ENCODE measurements around the gene RIMBP2.

RIMBP2 gene

GRCh38 chr12:130583800-130584199, 132.3 kb downstream of the RIMBP2 start:
- DNase-seq (ENCODE audit: insufficient read length) (no peak), FAIRE-seq (no peak)
- TF ChIP-seq TAF1 (IDR thresholded peaks at IDR 0.05; ENCODE audit: borderline replicate concordance, low read depth, low read length) (no peak), POLR2AphosphoS5 (IDR thresholded peaks at IDR 0.05; ENCODE audit: low read depth, low read length) (no peak), POLR2A (IDR thresholded peaks at IDR 0.05; ENCODE audit: low read depth, low read length) (no peak)

DNA sequence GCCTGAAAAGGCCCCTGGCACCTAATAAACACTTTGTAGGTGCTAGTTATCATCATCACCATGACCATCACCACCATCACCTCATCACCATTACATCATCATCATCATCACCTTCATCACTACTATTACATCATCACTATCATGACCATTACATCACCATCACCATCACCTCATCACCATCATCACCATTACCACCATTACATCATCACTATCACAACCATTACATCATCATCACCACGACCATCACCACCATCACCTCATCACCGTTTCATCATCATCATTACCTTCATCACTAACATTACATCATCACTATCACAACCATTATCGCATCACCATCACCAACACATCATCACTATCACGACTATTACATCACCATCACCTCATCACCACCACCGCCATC, 132.8 kb downstream of the RIMBP2 start:
- no peak for TF ChIP-seq TAF1 (IDR thresholded peaks at IDR 0.05; ENCODE audit: borderline replicate concordance, low read depth, low read length)
- TF ChIP-seq POLR2AphosphoS5 (IDR thresholded peaks at IDR 0.05; ENCODE audit: low read depth, low read length) = no peak
- no peak for TF ChIP-seq POLR2A (IDR thresholded peaks at IDR 0.05; ENCODE audit: low read depth, low read length)
- FAIRE-seq = no peak
- no peak for DNase-seq (ENCODE audit: insufficient read length)

DNA sequence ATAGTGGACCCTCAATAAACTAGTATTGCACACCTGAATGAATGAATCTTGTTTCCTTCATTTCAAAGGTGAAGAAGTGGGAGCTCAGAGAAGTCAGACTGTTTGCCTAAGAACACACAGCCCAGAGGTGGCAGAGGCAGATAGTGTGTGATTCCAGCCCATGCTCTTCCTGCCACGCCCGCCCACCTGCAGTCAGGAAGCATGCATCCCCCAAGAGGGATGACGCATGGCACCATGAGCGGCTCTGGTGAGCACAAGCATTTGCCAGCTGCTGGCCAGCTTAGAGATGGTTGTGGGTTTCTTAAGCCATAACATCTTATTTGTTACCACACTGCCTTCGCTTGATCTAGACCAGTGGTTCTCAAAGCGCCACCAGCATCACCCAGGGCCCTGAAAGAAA, 133.8 kb downstream of the RIMBP2 start:
- TF ChIP-seq TAF1 (IDR thresholded peaks at IDR 0.05; ENCODE audit: borderline replicate concordance, low read depth, low read length) (no peak), POLR2AphosphoS5 (IDR thresholded peaks at IDR 0.05; ENCODE audit: low read depth, low read length) (no peak)
- FAIRE-seq (no peak), DNase-seq (ENCODE audit: insufficient read length) (no peak)

DNA sequence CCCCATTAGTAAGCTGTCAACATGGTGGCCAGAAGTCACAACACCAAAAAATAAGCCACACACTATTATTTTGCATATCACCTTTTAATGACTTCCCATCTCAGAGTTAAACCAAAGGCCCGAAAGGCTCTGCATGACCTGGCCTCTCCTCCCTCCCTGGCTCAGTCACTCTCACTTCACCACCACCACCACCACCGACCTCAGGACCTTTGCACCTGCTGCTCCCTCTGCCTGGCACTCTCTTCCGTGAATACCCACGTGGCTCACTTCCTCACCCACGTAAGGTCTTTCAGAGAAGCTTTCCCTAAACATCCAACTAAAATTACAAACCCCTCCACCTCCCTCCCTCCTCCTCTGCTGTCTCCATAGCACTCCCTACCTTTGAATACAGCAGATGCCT, 134.3 kb downstream of the RIMBP2 start:
- DNase-seq (ENCODE audit: insufficient read length) (no peak), FAIRE-seq (no peak)
- TF ChIP-seq POLR2A (IDR thresholded peaks at IDR 0.05; ENCODE audit: low read depth, low read length) (no peak), POLR2AphosphoS5 (IDR thresholded peaks at IDR 0.05; ENCODE audit: low read depth, low read length) (no peak), TAF1 (IDR thresholded peaks at IDR 0.05; ENCODE audit: borderline replicate concordance, low read depth, low read length) (no peak)

DNA sequence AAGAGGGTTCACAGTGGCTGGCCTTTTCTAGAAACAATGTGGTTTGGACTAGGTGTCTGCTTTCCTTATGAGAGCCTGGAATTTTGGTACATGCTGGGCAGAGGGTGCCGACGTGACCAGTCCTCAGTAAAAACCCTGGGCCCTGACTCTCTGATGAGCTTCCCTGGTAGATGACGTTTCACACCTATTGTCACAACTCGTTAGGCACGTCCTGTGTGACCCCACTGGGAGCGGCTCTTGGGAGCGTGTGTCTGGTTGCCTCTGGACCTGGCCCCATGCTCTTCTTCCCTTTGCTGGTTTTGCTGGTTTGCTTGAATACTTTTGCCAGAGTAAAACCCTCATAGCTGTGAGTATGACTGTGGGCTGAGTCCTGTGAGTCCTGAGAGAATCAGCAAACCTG, 136.9 kb downstream of the RIMBP2 start:
- TF ChIP-seq TAF1 (IDR thresholded peaks at IDR 0.05; ENCODE audit: borderline replicate concordance, low read depth, low read length) = no peak
- no peak for TF ChIP-seq POLR2A (IDR thresholded peaks at IDR 0.05; ENCODE audit: low read depth, low read length)
- no peak for TF ChIP-seq POLR2AphosphoS5 (IDR thresholded peaks at IDR 0.05; ENCODE audit: low read depth, low read length)
- no peak for FAIRE-seq

GRCh38 chr12:130577351-130577750, 138.7 kb downstream of the RIMBP2 start:
- FAIRE-seq (no peak), DNase-seq (ENCODE audit: insufficient read length) (no peak)
- TF ChIP-seq POLR2AphosphoS5 (IDR thresholded peaks at IDR 0.05; ENCODE audit: low read depth, low read length) (no peak), TAF1 (IDR thresholded peaks at IDR 0.05; ENCODE audit: borderline replicate concordance, low read depth, low read length) (no peak), POLR2A (IDR thresholded peaks at IDR 0.05; ENCODE audit: low read depth, low read length) (no peak)

More for the DNA sequence above, 136.9 kb downstream of the RIMBP2 start:
- DNase-seq (ENCODE audit: insufficient read length) = no peak

GRCh38 chr12:130576371-130576816, 139.7 kb downstream of the RIMBP2 start:
- DNase-seq (ENCODE audit: insufficient read length) (no peak), FAIRE-seq (no peak)
- TF ChIP-seq TAF1 (IDR thresholded peaks at IDR 0.05; ENCODE audit: borderline replicate concordance, low read depth, low read length) (no peak), POLR2A (IDR thresholded peaks at IDR 0.05; ENCODE audit: low read depth, low read length) (no peak), POLR2AphosphoS5 (IDR thresholded peaks at IDR 0.05; ENCODE audit: low read depth, low read length) (no peak)

GRCh38 chr12:130574402-130574801, 141.7 kb downstream of the RIMBP2 start:
- TF ChIP-seq POLR2AphosphoS5 (IDR thresholded peaks at IDR 0.05; ENCODE audit: low read depth, low read length) (no peak), TAF1 (IDR thresholded peaks at IDR 0.05; ENCODE audit: borderline replicate concordance, low read depth, low read length) (no peak), POLR2A (IDR thresholded peaks at IDR 0.05; ENCODE audit: low read depth, low read length) (no peak)
- FAIRE-seq (no peak), DNase-seq (ENCODE audit: insufficient read length) (no peak)

- DNase-seq (ENCODE audit: insufficient read length) (no peak), FAIRE-seq (no peak)
- TF ChIP-seq POLR2A (IDR thresholded peaks at IDR 0.05; ENCODE audit: low read depth, low read length) (no peak), POLR2AphosphoS5 (IDR thresholded peaks at IDR 0.05; ENCODE audit: low read depth, low read length) (no peak), TAF1 (IDR thresholded peaks at IDR 0.05; ENCODE audit: borderline replicate concordance, low read depth, low read length) (no peak)
These were observed 142.3 kb downstream of the RIMBP2 start for GRCh38 chr12:130573766-130574165.

GRCh38 chr12:130573235-130573634, 142.9 kb downstream of the RIMBP2 start:
- FAIRE-seq (no peak), DNase-seq (ENCODE audit: insufficient read length) (no peak)
- TF ChIP-seq POLR2AphosphoS5 (IDR thresholded peaks at IDR 0.05; ENCODE audit: low read depth, low read length) = no peak
- no peak for TF ChIP-seq TAF1 (IDR thresholded peaks at IDR 0.05; ENCODE audit: borderline replicate concordance, low read depth, low read length)
- TF ChIP-seq POLR2A (IDR thresholded peaks at IDR 0.05; ENCODE audit: low read depth, low read length) = no peak

- TF ChIP-seq TAF1 (IDR thresholded peaks at IDR 0.05; ENCODE audit: borderline replicate concordance, low read depth, low read length) = no peak
- TF ChIP-seq POLR2AphosphoS5 (IDR thresholded peaks at IDR 0.05; ENCODE audit: low read depth, low read length) = no peak
- no peak for TF ChIP-seq POLR2A (IDR thresholded peaks at IDR 0.05; ENCODE audit: low read depth, low read length)
- FAIRE-seq = no peak
- DNase-seq (ENCODE audit: insufficient read length) = no peak
These were observed 143.5 kb downstream of the RIMBP2 start for GRCh38 chr12:130572553-130572952.

- TF ChIP-seq TAF1 (IDR thresholded peaks at IDR 0.05; ENCODE audit: borderline replicate concordance, low read depth, low read length) (no peak), POLR2AphosphoS5 (IDR thresholded peaks at IDR 0.05; ENCODE audit: low read depth, low read length) (no peak), POLR2A (IDR thresholded peaks at IDR 0.05; ENCODE audit: low read depth, low read length) (no peak)
- no peak for DNase-seq (ENCODE audit: insufficient read length)
- FAIRE-seq = no peak
These were observed 144.4 kb downstream of the RIMBP2 start for GRCh38 chr12:130571734-130572133.

DNA sequence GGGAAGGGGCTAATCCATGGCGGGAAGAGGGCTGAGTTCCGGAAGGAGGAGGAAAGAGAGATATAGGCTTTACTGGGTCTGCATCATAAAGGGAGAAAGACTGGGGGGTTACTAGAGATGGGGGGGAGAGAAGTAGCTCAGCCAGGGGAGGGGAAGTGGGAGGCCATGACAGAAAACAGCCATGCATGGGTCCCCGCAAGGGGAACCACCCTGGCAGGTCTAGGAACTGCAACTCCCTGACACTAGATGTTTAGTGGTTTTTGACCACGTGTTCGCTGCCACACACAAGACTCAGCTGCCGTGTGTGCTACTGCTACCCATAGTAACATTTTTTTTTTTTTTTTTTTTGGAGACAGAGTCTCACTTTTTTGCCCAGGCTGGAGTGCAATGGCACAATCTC, 145.0 kb downstream of the RIMBP2 start:
- DNase-seq (ENCODE audit: insufficient read length) (no peak), FAIRE-seq (no peak)
- no peak for TF ChIP-seq POLR2AphosphoS5 (IDR thresholded peaks at IDR 0.05; ENCODE audit: low read depth, low read length)
- no peak for TF ChIP-seq POLR2A (IDR thresholded peaks at IDR 0.05; ENCODE audit: low read depth, low read length)
- TF ChIP-seq TAF1 (IDR thresholded peaks at IDR 0.05; ENCODE audit: borderline replicate concordance, low read depth, low read length) = no peak

Measured in GM12892 (cell line).